GM10266 (cell line): ENCODE results near the gene ABCA2.

ENCODE experiments used
- DNase-seq: peaks from one replicate; pipeline ENCODE4 v3.0.0; 2012; ENCODE audit errors: extremely low spot score
- CTCF ChIP-seq: IDR thresholded peaks from 2 replicates; pipeline ENCODE4 v1.5.1; 2012; ENCODE audit warnings: mild to moderate bottlenecking, low read depth; ENCODE audit not compliant: control insufficient read depth, insufficient read depth; ENCODE audit errors: missing control alignments

ABCA2 gene

DNA sequence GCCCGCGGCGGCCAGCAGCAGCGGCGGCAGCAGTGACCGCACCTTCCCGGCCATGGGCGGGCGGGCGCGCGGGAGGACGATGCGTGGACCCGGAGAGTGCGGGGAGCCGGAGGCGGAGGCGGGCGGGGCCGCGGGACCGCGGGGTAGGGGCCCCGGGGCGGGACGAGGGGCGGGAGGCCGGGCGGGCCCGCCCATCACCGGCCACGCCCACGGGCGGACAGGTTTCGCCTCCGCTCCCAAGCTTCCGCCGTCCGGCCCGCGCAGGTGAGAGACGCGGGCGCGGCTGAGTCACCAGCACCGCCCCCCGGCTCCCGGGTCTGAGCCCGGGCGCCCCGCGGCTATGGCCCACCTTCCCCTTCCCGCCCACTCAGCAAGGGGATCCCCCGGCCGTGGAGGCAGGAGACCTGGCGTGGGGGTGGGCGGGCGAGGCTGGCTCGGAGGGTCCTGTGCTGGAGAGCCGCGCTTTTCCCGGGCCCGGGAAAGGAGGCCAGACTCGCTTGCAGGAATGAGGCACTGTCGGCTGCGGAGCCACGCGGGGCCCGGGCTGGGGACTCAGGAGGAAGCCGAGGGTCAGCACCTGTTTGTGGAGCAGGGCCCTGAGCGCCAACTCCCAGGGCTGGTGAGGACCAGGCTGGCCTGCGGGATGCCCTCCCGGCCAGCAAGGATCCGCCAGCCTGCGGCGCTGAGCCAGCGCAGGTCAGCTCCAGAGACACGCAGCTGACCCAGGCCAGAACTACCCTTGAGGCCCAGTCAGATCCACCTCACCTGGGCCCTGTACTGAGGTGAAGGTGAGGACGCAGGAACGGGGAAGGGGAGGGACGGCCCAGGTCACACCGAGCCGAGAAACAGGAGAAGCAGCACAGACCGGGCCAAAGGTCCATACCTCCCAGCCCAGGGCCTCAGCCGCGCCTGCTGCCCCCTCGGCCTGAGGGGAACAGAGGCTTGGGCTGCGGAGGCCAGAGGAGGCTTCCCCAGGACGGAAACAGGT lies 26.2 kb upstream of the ABCA2 start, which contains the start of gene ENTPD2:
TSS of gene ENTPD2 (minus strand) at position 118 of the 988 bp plus-strand sequence. CDS start at position 54, 64 bp downstream.
- no peak for TF ChIP-seq CTCF
- no peak for DNase-seq

- no peak for DNase-seq
- TF ChIP-seq CTCF = no peak
Measured at GRCh38 chr9:137052998-137053943, 25.2 kb upstream of the ABCA2 start.

DNA sequence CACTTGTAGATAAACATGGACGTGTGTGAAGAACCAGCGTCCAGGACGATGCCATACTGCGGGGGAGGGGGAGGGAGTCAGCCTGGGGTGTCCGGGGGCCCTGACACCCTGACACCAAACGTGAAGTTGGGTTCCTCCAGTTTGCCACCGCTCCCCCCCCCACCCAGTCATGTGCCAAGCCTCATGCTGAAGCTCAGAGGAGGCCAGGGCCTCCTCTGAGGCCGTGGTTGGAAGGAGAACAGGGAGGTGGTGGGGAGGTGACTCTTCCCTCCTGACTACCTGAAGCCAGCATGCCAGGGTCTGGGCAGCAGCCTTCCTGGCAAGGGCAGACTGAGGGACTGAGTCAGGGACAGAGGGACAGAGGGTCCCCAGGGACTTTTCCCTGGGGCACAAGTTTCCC lies 24.3 kb upstream of the ABCA2 start:
- no peak for DNase-seq
- TF ChIP-seq CTCF = no peak

GRCh38 chr9:137051145-137051724 lies 23.2 kb upstream of the ABCA2 start:
- TF ChIP-seq CTCF = no peak

GRCh38 chr9:137050570-137050969 lies 22.5 kb upstream of the ABCA2 start:
- TF ChIP-seq CTCF = no peak
- no peak for DNase-seq

More at GRCh38 chr9:137051145-137051724, 23.2 kb upstream of the ABCA2 start:
- DNase-seq = no peak

GRCh38 chr9:137049544-137050449 lies 21.8 kb upstream of the ABCA2 start:
- DNase-seq = peak; percentile 83

More at GRCh38 chr9:137049544-137050449, 21.8 kb upstream of the ABCA2 start:
- TF ChIP-seq CTCF = peak; percentile 54
